ENCODE measurements around the gene PLCH1.

PLCH1 gene

GRCh38 chr3:155683344-155683720 is 61.5 kb downstream of the PLCH1 start:
- DNase-seq, result no peak

- DNase-seq, result no peak
These were observed 62.2 kb downstream of the PLCH1 start for GRCh38 chr3:155682426-155683343.

GRCh38 chr3:155676252-155676981 is 68.5 kb downstream of the PLCH1 start:
- DNase-seq, result no peak

GRCh38 chr3:155675094-155675493 is 69.8 kb downstream of the PLCH1 start:
- no peak for DNase-seq

GRCh38 chr3:155673421-155673820 is 71.5 kb downstream of the PLCH1 start:
- no peak for DNase-seq

GRCh38 chr3:155670335-155670734 is 74.5 kb downstream of the PLCH1 start:
- no peak for DNase-seq

GRCh38 chr3:155667988-155668387 is 76.9 kb downstream of the PLCH1 start:
- no peak for DNase-seq

GRCh38 chr3:155664925-155665695 is 79.8 kb downstream of the PLCH1 start:
- DNase-seq, result peak; percentile 54 to 81

GRCh38 chr3:155663467-155664212 is 81.2 kb downstream of the PLCH1 start:
- no peak for DNase-seq

- DNase-seq, result no peak
These were observed 83.1 kb downstream of the PLCH1 start for GRCh38 chr3:155661760-155662159.

- no peak for DNase-seq
These were observed 83.8 kb downstream of the PLCH1 start for GRCh38 chr3:155661042-155661441.

- no peak for DNase-seq
These were observed 86.1 kb downstream of the PLCH1 start for GRCh38 chr3:155658671-155659261.

GRCh38 chr3:155658006-155658405 is 86.9 kb downstream of the PLCH1 start:
- no peak for DNase-seq

GRCh38 chr3:155657161-155657560 is 87.7 kb downstream of the PLCH1 start:
- DNase-seq, result no peak

GRCh38 chr3:155656466-155656865 is 88.4 kb downstream of the PLCH1 start:
- DNase-seq, result no peak

- peak in 1 of 2 experiments; percentile 43 for DNase-seq
These were observed 93.2 kb downstream of the PLCH1 start for GRCh38 chr3:155651489-155652218.

GRCh38 chr3:155648013-155648591 is 96.8 kb downstream of the PLCH1 start:
- no peak for DNase-seq

- no peak for DNase-seq
These were observed 97.7 kb downstream of the PLCH1 start for GRCh38 chr3:155647206-155647605.

- DNase-seq, result no peak
These were observed 98.2 kb downstream of the PLCH1 start for GRCh38 chr3:155646669-155647068.

GRCh38 chr3:155646128-155646527 is 98.7 kb downstream of the PLCH1 start:
- no peak for DNase-seq

- no peak for DNase-seq
These were observed 101.2 kb downstream of the PLCH1 start for GRCh38 chr3:155643581-155644165.

Data from NCI-H446 (cell line).